Stimulated activated CD8-positive, alpha-beta memory T cell treated with anti-CD3 and anti-CD28 coated beads, Interleukin-12 subunit alpha, Interleukin-12 subunit beta, amount 100 ng/mL, for 4 hours (primary cell): ENCODE measurements around the gene ARF6.
A peak's percentile ranks its signal among the peaks of the same experiment; 100 is the strongest.
"Not testable (repeated sequence)": the region's sequence is repeated elsewhere in the genome, so short reads cannot be mapped to it uniquely, and the experiment has no call there.

Experiments
- DNase-seq: peaks from one replicate; pipeline ENCODE4 v3.0.0-alpha.2; 2020; ENCODE audit warnings: low read depth

Gene ARF6

GRCh38 chr14:49892636-49893308, at the start of gene ARF6:
ARF6 (plus strand) TSS chr14:49893082; CDS start chr14:49893737, 655 bp downstream.
- DNase-seq: peak; percentile 94

- DNase-seq: no peak
Measured at GRCh38 chr14:49849213-49849847, 43.6 kb upstream of the ARF6 start.

DNA sequence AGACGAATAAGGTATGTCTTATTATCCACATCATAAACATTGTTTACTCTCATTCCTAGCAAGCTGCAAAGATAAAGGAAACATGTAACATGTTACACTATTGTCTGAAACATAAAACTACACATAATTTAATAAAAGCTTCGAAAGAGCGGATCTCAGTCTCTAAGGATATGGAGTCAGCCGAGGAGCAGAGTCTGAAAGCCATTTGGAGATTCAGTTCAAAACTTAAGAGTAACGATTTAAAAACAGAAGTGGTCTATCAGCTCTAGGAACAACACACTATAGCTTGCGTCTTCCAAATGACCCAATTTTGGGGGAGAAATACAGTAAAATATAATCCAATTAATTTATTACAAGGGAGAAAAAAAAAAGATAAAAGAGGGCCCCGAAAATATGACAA, 41.1 kb upstream of the ARF6 start:
- no peak for DNase-seq

DNA sequence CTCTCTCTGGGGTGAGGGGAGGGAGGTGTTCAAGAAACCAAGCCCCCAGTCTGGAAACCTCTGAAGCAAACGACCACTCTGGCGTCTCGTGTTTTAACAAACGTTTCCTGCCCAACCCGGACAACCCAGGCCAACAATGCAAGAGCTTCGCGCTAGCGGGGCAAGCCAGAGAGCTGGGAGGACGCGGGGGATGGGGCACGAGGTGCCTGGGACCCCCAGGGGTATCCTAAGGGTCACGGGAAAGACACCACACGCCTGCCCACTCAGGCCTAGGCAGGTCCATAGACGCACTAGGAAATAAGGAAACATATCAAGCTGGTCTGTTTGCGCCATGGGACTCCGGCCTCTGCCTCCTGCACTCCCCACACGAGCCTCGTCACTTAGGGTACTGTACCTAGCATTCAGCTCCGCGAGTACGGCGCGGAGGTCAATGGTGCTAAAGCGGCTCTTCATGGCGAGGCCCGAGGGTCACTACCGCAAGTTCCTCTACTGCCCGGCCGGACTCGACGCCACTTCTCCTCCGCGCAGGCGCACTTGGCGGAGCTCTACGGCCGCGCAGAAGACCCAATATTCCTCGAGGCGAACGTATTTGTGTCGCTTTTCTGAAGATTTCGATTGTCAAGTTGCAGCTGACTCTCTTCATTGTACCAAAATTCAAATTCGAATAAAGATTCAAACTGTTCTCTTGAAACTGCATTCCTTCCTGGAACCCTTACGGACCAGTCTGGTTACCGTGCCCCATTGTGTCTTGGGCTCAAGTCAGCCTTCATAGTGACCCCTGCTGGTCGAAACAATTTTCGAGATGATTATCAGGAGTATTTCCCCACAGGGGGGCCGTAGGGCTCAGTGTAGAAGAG, 40.4 kb upstream of the ARF6 start, which contains the start of gene NEMF:
Gene NEMF (minus strand): TSS at position 488 of the 857 bp plus-strand sequence. CDS start 35 bp downstream, at position 453.
- DNase-seq: peak; percentile 62

- DNase-seq: no peak
Measured at GRCh38 chr14:49853158-49853477, 39.8 kb upstream of the ARF6 start.

GRCh38 chr14:49853572-49854375, 39.1 kb upstream of the ARF6 start:
- DNase-seq: peak; percentile 37

- no peak for DNase-seq
Measured at GRCh38 chr14:49857427-49858003, 35.4 kb upstream of the ARF6 start.

GRCh38 chr14:49858383-49858782, 34.5 kb upstream of the ARF6 start:
- no peak for DNase-seq

DNA sequence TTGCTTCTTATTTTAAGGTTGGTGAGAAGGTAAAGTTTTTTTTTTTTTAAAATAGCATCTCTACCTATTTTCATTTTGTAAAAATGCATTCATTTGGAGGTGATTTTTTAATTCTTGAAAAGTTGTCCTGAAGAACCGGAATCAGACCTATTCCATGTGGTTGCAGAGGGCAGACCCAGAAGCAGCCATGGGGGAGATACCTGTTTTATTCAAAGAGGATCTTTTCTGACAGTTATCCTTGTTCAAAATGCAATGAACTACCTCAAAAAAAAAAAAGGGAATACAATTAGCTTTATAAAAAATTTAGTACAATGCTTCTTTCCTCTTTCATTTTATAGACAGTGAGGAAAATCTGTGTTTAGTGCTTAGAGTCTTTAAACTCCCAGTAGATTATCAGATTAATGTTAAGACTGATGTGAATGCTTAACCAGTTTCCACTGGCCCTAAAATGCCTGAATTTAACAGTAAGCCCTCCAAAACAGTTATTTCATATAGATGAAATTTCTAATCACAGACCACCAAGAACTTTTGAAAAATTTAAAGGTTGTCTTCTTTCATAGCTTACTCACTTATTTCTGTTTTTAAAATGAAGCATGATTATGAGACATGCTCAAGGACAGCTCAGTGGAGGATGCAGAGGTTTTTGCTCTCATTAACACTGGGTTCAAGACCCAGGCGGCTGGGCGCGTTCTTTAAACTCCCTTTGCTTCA, 31.7 kb upstream of the ARF6 start:
- DNase-seq: no peak

DNA sequence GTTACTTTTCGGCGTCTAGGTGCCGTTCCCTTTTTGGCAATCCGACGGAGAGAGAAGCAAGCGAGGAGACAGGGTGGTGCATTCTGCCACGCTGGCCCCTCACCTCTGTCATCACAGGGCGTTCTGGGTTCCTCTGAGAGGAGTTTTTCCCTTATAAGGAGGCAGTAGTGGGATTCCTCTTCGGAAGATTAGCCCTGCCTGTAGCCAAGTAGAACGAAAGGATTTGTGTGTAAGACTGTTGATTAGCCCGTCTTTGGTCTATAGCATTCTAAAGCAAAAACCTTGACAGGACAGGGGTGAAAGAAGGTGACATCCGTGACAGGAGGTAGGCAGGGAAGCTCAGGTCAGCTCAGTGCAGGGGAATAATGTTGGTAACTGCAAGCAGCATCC, 31.2 kb upstream of the ARF6 start:
- DNase-seq: peak; percentile 32

DNA sequence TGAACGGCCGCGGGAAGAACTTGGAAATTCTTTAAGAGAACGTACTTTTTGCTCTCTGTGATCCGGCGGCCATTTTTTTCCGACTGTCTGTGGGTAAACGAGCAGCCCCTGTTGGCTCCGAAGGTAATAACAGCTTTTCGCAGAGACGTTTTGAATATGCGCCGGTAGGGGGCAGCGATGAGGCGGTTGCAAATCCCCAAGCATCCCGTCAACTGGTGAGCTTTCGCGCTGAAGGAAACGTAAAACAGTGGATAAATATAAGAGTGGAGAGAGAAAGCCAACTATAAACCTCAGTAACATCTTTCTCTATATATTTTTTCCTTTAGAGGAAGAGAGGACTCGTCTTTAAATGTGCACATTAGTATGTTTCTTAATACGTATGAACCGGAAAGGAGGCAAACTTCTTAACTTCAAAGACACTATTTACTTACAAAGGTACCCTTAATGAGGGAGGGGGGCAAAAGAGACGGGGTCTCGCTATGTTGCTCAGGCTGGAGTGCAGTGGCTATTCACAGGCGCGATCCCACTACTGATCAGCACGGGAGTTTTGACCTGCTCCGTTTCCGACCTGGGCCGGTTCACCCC, 30.7 kb upstream of the ARF6 start:
- peak; percentile 71 for DNase-seq

- DNase-seq: no peak
Measured at GRCh38 chr14:49863487-49864281, 29.2 kb upstream of the ARF6 start.

GRCh38 chr14:49865431-49865859, 27.4 kb upstream of the ARF6 start:
- DNase-seq: peak; percentile 52

GRCh38 chr14:49867831-49868719, 24.8 kb upstream of the ARF6 start:
- peak; percentile 97 for DNase-seq

GRCh38 chr14:49868720-49869114, 24.2 kb upstream of the ARF6 start:
- DNase-seq: no peak

DNA sequence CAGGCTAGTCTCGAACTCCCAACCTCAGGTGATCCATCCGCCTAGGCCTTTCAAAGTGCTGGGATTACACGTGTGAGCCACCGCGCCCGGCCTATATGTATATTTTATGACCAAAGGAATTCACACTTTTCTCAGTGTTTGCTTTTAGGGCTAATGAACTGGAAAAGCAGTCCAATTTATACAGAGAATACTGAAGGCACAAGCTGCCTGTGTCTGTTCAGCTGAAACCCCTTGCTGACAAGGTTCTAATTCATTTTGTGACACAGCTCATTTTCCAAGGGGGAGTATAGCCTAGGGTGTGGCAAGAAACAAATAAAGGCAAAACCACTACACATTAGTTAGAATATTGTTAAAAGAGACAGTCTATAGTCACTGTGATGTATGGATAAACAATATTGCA, 22.0 kb upstream of the ARF6 start:
- no peak for DNase-seq

DNA sequence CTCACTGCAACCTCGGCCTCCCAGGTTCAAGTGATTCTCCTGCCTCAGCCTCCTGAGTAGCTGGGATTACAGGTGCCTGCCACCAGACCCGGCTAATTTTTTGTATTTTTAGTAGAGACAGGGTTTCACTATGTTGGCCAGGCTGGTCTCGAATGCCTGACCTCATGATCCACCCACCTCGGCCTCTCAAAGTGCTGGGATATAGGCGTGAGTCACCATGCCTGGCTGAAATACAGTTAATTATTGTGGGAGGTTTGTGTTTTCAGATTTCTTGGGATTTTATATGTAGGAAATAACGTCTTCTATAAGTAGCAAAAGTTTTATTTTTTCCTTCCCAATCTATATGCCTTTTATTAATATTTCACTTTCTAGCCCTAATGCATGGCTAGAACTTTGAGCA, 19.3 kb upstream of the ARF6 start:
- DNase-seq: not testable (repeated sequence)

DNA sequence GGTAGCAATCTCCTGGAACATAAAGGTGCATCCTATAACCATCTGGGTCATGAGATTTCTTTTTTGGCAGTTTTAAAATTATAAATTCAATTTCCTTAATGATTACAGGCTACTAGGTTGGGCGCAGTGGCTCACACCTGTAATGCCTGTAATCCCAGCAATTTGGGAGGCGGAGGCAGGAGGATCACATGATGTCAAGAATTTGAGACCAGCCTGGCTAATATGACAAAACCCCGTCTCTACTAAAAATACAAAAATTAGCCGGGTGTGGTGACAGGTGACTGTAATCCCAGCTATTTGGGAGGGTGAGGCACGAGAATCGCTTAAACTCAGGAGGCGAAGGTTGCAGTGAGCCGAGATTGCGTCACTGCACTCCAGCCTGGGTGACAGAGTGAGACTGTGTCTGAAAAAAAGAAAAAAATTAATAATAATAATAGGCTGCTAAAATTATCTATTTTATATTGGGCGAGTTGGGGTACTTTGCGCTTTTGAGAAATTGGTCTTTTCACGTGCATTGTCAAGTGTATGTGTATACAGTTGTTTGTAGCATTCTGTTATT, 17.2 kb upstream of the ARF6 start:
- no peak for DNase-seq
